Common myeloid progenitor, CD34-positive (primary cell): ENCODE data around the gene MRAP2.

ENCODE experiments used
- CTCF ChIA-PET: fragments of 350-600 bp; sonication (Branson Sonifier 250); formaldehyde crosslinking; loops from one replicate; lab custom pipeline; 2021; ENCODE audit warnings: antibody characterized with exemption; lab: Charles Lee
- POLR2A ChIA-PET: fragments of 350-600 bp; sonication (Branson Sonifier 250); formaldehyde crosslinking; loops from one replicate; lab custom pipeline; 2021; ENCODE audit warnings: antibody characterized with exemption; lab: Charles Lee
- DNase-seq, 3 donors: peaks; one replicate each; pipeline versions ENCODE4 v3.0.0 to v3.0.0-alpha.2; 2013
- H3K27ac ChIP-seq, 2 experiments: 1 replicate in 1 of 2; 2 replicates in 1 of 2; pipeline ENCODE4 v1.7.0; 2013; ENCODE audit warnings: inconsistent platforms in 2 of 2, low read length in 2 of 2, mild to moderate bottlenecking in 2 of 2, low read depth in 1 of 2, moderate library complexity in 1 of 2; ENCODE audit not compliant: severe bottlenecking in 2 of 2, insufficient read depth in 1 of 2, poor library complexity in 1 of 2
- H3K27me3 ChIP-seq, 5 experiments: replicated peaks in 2 of 5; 1 replicate in 3 of 5; 2 replicates in 2 of 5; pipeline versions ENCODE4 v1.6.1 to v1.7.0; 2013; ENCODE audit warnings: low read length in 4 of 5, mild to moderate bottlenecking in 2 of 5, moderate library complexity in 2 of 5, inconsistent platforms in 1 of 5; ENCODE audit not compliant: insufficient read depth in 5 of 5, control insufficient read depth in 4 of 5
- H3K36me3 ChIP-seq, 4 experiments: 1 replicate in 2 of 4; 2 replicates in 2 of 4; pipeline versions ENCODE4 v1.6.1 to v1.7.0; 2013; ENCODE audit warnings: low read length in 3 of 4, control low read depth in 1 of 4, mild to moderate bottlenecking in 1 of 4; ENCODE audit not compliant: control insufficient read depth in 4 of 4, insufficient read depth in 4 of 4
- H3K4me1 ChIP-seq, 4 experiments: 1 replicate in 3 of 4; 2 replicates in 1 of 4; pipeline versions ENCODE4 v1.6.1 to v1.7.1; 2013; ENCODE audit warnings: low read length in 3 of 4, mild to moderate bottlenecking in 3 of 4, control low read depth in 1 of 4, inconsistent platforms in 1 of 4, moderate library complexity in 1 of 4; ENCODE audit not compliant: control insufficient read depth in 4 of 4, insufficient read depth in 4 of 4; ENCODE audit errors: control extremely low read depth in 1 of 4
- H3K4me3 ChIP-seq, 7 experiments: 1 replicate in 4 of 7; 2 replicates in 3 of 7; pipeline versions ENCODE4 v1.5.1 to v1.7.0; 2013; ENCODE audit warnings: mild to moderate bottlenecking in 7 of 7, low read length in 6 of 7, moderate library complexity in 6 of 7, inconsistent platforms in 2 of 7, low read depth in 2 of 7, control low read depth in 1 of 7; ENCODE audit not compliant: insufficient read depth in 4 of 7, control insufficient read depth in 1 of 7; ENCODE audit errors: extremely low read depth in 1 of 7
- H3K9me3 ChIP-seq, 5 experiments: 1 replicate in 4 of 5; 2 replicates in 1 of 5; pipeline versions ENCODE4 v1.6.1 to v1.7.1; 2013; ENCODE audit warnings: low read length in 4 of 5, mild to moderate bottlenecking in 2 of 5, inconsistent platforms in 1 of 5, low read depth in 1 of 5, moderate library complexity in 1 of 5; ENCODE audit not compliant: control insufficient read depth in 4 of 5, insufficient read depth in 2 of 5; ENCODE audit errors: control extremely low read depth in 1 of 5
- WGBS: methylation state at CpG from one replicate; pipeline ENCODE4 v1.1.5; 2013; ENCODE audit not compliant: insufficient coverage; 5-methylcytosine and 5-hydroxymethylcytosine counted together

MRAP2 gene

DNA sequence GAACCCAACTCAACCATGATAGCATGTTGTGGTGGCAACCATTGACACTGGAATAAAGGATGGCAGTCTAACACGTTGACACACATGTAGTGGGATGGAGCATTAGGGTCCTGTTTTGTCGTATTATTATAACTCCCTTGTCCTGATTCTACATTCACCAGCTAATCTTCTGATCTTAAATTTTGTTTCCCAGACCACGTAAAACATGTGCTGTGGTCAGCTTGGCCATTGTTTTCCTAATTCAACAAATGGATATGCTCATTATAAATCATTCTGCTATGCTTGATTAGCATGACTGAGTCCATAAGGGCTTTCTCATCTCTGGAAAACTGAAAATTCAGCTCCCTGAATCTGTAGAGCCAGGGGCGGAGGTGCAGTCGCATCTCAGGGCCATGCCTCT is 15.0 kb downstream of the MRAP2 start:
- no peaks in the 10 kb centered on the region for H3K36me3 ChIP-seq
- no peaks in the 10 kb centered on the region for H3K27me3 ChIP-seq
- H3K4me1 ChIP-seq: no peaks in the 10 kb centered on the region
- WGBS: 98% methylated on average over 5 of the region's 5 CpGs
- CTCF ChIA-PET: no interaction called here
- POLR2A ChIA-PET: no interaction called here
- H3K9me3 ChIP-seq: no peaks in the 10 kb centered on the region
- no peak overlapping the region for H3K4me3 ChIP-seq
- no peak for DNase-seq
- H3K27ac ChIP-seq: no peak overlapping the region

GRCh38 chr6:84050408-84050807 is 16.8 kb downstream of the MRAP2 start:
- H3K27ac ChIP-seq: peak overlapping the region in 1 of 2 experiments; percentile 25
- H3K9me3 ChIP-seq: no peaks in the 10 kb centered on the region
- no peak for DNase-seq
- CTCF ChIA-PET: no interaction called here
- POLR2A ChIA-PET: no interaction called here
- 90% methylated on average over 5 of the region's 5 CpGs for WGBS
- H3K27me3 ChIP-seq: no peaks in the 10 kb centered on the region
- H3K4me3 ChIP-seq: no peak overlapping the region
- H3K36me3 ChIP-seq: no peaks in the 10 kb centered on the region
- no peaks in the 10 kb centered on the region for H3K4me1 ChIP-seq

GRCh38 chr6:84052204-84052882 is 18.8 kb downstream of the MRAP2 start:
- DNase-seq: no peak
- WGBS: 93% methylated on average over 5 of the region's 7 CpGs
- Histone ChIP-seq H3K36me3 (no peaks in the 10 kb centered on the region), H3K27ac (no peak overlapping the region), H3K4me3 (no peak overlapping the region), H3K27me3 (peaks cover 0 to 6% (median 0%) of the 10 kb centered on the region in 5 experiments), H3K4me1 (no peaks in the 10 kb centered on the region), H3K9me3 (no peaks in the 10 kb centered on the region)
- POLR2A ChIA-PET: no interaction called here
- CTCF ChIA-PET: no interaction called here

- Histone ChIP-seq H3K4me1 (no peaks in the 10 kb centered on the region), H3K9me3 (no peaks in the 10 kb centered on the region), H3K36me3 (no peaks in the 10 kb centered on the region), H3K27ac (no peak overlapping the region), H3K4me3 (no peak overlapping the region), H3K27me3 (peaks cover 0 to 6% (median 0%) of the 10 kb centered on the region in 5 experiments)
- WGBS: 92% methylated on average over 4 of the region's 7 CpGs
- ChIA-PET POLR2A (no interaction called here), CTCF (no interaction called here)
- DNase-seq: no peak
Measured at GRCh38 chr6:84052883-84053241, 19.3 kb downstream of the MRAP2 start.

- DNase-seq: no peak
- POLR2A ChIA-PET: no interaction called here
- Histone ChIP-seq H3K9me3 (no peaks in the 10 kb centered on the region), H3K4me1 (no peaks in the 10 kb centered on the region), H3K27me3 (peaks cover 0 to 6% (median 0%) of the 10 kb centered on the region in 5 experiments), H3K36me3 (no peaks in the 10 kb centered on the region), H3K27ac (no peak overlapping the region), H3K4me3 (no peak overlapping the region)
- CTCF ChIA-PET: no interaction called here
- WGBS: 93% methylated on average over 2 of the region's 2 CpGs
Measured at GRCh38 chr6:84055647-84056046, 22.1 kb downstream of the MRAP2 start.

- no peak for DNase-seq
- 97% methylated on average over 3 of the region's 4 CpGs for WGBS
- CTCF ChIA-PET: no interaction called here
Measured at GRCh38 chr6:84057908-84058307, 24.3 kb downstream of the MRAP2 start.

GRCh38 chr6:84059082-84059481 is 25.5 kb downstream of the MRAP2 start:
- WGBS: 94% methylated on average over 2 of the region's 2 CpGs
- CTCF ChIA-PET: no interaction called here
- H3K36me3 ChIP-seq: no peaks in the 10 kb centered on the region

More at GRCh38 chr6:84057908-84058307, 24.3 kb downstream of the MRAP2 start:
- H3K4me1 ChIP-seq: no peaks in the 10 kb centered on the region
- H3K9me3 ChIP-seq: no peaks in the 10 kb centered on the region
- no peak overlapping the region for H3K27ac ChIP-seq
- H3K36me3 ChIP-seq: no peaks in the 10 kb centered on the region
- H3K27me3 ChIP-seq: peaks cover 0 to 6% (median 0%) of the 10 kb centered on the region in 5 experiments
- POLR2A ChIA-PET: no interaction called here
- H3K4me3 ChIP-seq: no peak overlapping the region

More at GRCh38 chr6:84059082-84059481, 25.5 kb downstream of the MRAP2 start:
- POLR2A ChIA-PET: no interaction called here
- Histone ChIP-seq H3K9me3 (no peaks in the 10 kb centered on the region), H3K27ac (no peak overlapping the region), H3K4me1 (no peaks in the 10 kb centered on the region), H3K4me3 (no peak overlapping the region), H3K27me3 (peaks cover 0 to 6% (median 0%) of the 10 kb centered on the region in 5 experiments)
- no peak for DNase-seq
